SU-DHL-6 (cell line): ENCODE data around the gene GIGYF1.
"Not testable (repeated sequence)": the region's sequence is repeated elsewhere in the genome, so short reads cannot be mapped to it uniquely, and the experiment has no call there.

Experiments
- H2AFZ ChIP-seq: fragments of 200-600 bp; sonication (generic); 2 replicates; pipeline ENCODE4 v1.6.1; 2014; ENCODE audit warnings: low read depth, mild to moderate bottlenecking, moderate library complexity, mixed read lengths, antibody characterized with exemption, low read length; ENCODE audit not compliant: severe bottlenecking
- H3F3A ChIP-seq: fragments of 200-600 bp; shearing (Covaris generic); 2 replicates; pipeline ENCODE4 v1.6.0; 2016; ENCODE audit warnings: antibody characterized with exemption, mild to moderate bottlenecking; ENCODE audit not compliant: insufficient read depth
- H3K27ac ChIP-seq: fragments of 200-600 bp; sonication (generic); 2 replicates; pipeline ENCODE4 v1.5.1; 2016; ENCODE audit warnings: low read depth, mild to moderate bottlenecking, low read length, moderate library complexity, mixed read lengths
- H3K27me3 ChIP-seq: fragments of 200-600 bp; sonication (generic), shearing (Covaris generic); 2 replicates; pipeline ENCODE4 v1.6.0; 2014; ENCODE audit warnings: mild to moderate bottlenecking, low read length
- H3K36me3 ChIP-seq: fragments of 200-600 bp; sonication (generic); 2 replicates; pipeline ENCODE4 v1.6.1; 2014; ENCODE audit warnings: mild to moderate bottlenecking, low read length, mixed read lengths
- H3K4me2 ChIP-seq: fragments of 300-600, 200-600 bp; shearing (Covaris generic), sonication (generic); 2 replicates; pipeline ENCODE4 v1.6.0; 2014; ENCODE audit warnings: low read length, low read depth, mild to moderate bottlenecking; ENCODE audit not compliant: poor library complexity, severe bottlenecking
- H3K4me3 ChIP-seq: fragments of 200-600 bp; sonication (generic); 2 replicates; pipeline ENCODE4 v1.5.1; 2014; ENCODE audit warnings: antibody characterized with exemption, low read length, mild to moderate bottlenecking, mixed read lengths; ENCODE audit not compliant: insufficient read depth, poor library complexity, severe bottlenecking
- H3K79me2 ChIP-seq: fragments of 200-600 bp; sonication (generic); 2 replicates; pipeline ENCODE4 v1.6.1; 2014; ENCODE audit warnings: mild to moderate bottlenecking, low read length, moderate library complexity; ENCODE audit not compliant: insufficient read depth
- H3K9ac ChIP-seq: fragments of 200-600 bp; sonication (generic); 2 replicates; pipeline ENCODE4 v1.7.0; 2014; ENCODE audit warnings: mild to moderate bottlenecking, low read length
- H3K9me2 ChIP-seq: fragments of 200-600 bp; sonication (generic); replicated peaks from 2 replicates; pipeline ENCODE4 v1.6.1; 2014; ENCODE audit warnings: low read length; ENCODE audit not compliant: insufficient read depth
- H3K9me3 ChIP-seq: fragments of 200-600 bp; sonication (generic); 2 replicates; pipeline ENCODE4 v1.6.1; 2014; ENCODE audit warnings: low read length, mixed read lengths; ENCODE audit not compliant: insufficient read depth
- H4K20me1 ChIP-seq: fragments of 200-600 bp; sonication (generic); 2 replicates; pipeline ENCODE4 v1.6.1; 2014; ENCODE audit warnings: low read depth, mild to moderate bottlenecking, antibody characterized with exemption, low read length, moderate library complexity, mixed read lengths
- EZH2phosphoT487 ChIP-seq: fragments of 200-600 bp; sonication (generic), shearing (Covaris generic); conservative IDR thresholded peaks from 2 replicates; pipeline ENCODE4 v1.6.1; 2018; ENCODE audit warnings: mild to moderate bottlenecking, antibody characterized with exemption, low read length, moderate library complexity, mixed read lengths
- TF ChIP-seq, protein P1 (sequence below): fragments of 200-600 bp; sonication (generic); IDR thresholded peaks from one replicate; pipeline ENCODE4 v1.5.1; 2017; ENCODE audit warnings: antibody characterized with exemption, mild to moderate bottlenecking, low read length, moderate library complexity; ENCODE audit not compliant: insufficient read depth, poor library complexity, severe bottlenecking

Gene GIGYF1

DNA sequence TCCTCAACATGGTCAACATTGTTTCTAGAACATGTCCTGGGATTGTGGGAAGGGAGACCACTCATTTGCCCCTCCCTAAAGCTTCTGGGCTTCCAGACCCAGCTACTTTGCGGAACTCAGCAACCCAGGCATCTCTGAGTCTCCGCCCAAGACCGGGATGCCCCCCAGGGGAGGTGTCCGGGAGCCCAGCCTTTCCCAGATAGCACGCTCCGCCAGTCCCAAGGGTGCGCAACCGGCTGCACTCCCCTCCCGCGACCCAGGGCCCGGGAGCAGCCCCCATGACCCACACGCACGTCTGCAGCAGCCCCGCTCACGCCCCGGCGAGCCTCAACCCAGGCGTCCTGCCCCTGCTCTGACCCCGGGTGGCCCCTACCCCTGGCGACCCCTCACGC is 26.2 kb upstream of the GIGYF1 start, which contains the start of gene EPO:
EPO (plus strand) TSS at position 190 of the 392 bp plus-strand sequence. CDS start 513 bp downstream, outside the sequence.
- no peaks in the 10 kb centered on the region for H3K27me3 ChIP-seq
- TF ChIP-seq, protein P1, sequence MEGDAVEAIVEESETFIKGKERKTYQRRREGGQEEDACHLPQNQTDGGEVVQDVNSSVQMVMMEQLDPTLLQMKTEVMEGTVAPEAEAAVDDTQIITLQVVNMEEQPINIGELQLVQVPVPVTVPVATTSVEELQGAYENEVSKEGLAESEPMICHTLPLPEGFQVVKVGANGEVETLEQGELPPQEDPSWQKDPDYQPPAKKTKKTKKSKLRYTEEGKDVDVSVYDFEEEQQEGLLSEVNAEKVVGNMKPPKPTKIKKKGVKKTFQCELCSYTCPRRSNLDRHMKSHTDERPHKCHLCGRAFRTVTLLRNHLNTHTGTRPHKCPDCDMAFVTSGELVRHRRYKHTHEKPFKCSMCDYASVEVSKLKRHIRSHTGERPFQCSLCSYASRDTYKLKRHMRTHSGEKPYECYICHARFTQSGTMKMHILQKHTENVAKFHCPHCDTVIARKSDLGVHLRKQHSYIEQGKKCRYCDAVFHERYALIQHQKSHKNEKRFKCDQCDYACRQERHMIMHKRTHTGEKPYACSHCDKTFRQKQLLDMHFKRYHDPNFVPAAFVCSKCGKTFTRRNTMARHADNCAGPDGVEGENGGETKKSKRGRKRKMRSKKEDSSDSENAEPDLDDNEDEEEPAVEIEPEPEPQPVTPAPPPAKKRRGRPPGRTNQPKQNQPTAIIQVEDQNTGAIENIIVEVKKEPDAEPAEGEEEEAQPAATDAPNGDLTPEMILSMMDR: no peak
- TF ChIP-seq EZH2phosphoT487: no peak
- no peak within 1 kb of the TSS for H3K9ac ChIP-seq
- no peak within 1 kb of the TSS for H3K4me3 ChIP-seq
- no peaks in the 10 kb centered on the region for H3K36me3 ChIP-seq
- H3K79me2 ChIP-seq: no peaks in the 10 kb centered on the region
- no peaks in the 10 kb centered on the region for H3K9me2 ChIP-seq
- no peak within 1 kb of the TSS for H3K4me2 ChIP-seq
- H3K9me3 ChIP-seq: no peaks in the 10 kb centered on the region
- no peak within 1 kb of the TSS for H3K27ac ChIP-seq
- no peaks in the 10 kb centered on the region for H4K20me1 ChIP-seq
- no peaks in the 10 kb centered on the region for H3F3A ChIP-seq
- H2AFZ ChIP-seq: no peak within 1 kb of the TSS

DNA sequence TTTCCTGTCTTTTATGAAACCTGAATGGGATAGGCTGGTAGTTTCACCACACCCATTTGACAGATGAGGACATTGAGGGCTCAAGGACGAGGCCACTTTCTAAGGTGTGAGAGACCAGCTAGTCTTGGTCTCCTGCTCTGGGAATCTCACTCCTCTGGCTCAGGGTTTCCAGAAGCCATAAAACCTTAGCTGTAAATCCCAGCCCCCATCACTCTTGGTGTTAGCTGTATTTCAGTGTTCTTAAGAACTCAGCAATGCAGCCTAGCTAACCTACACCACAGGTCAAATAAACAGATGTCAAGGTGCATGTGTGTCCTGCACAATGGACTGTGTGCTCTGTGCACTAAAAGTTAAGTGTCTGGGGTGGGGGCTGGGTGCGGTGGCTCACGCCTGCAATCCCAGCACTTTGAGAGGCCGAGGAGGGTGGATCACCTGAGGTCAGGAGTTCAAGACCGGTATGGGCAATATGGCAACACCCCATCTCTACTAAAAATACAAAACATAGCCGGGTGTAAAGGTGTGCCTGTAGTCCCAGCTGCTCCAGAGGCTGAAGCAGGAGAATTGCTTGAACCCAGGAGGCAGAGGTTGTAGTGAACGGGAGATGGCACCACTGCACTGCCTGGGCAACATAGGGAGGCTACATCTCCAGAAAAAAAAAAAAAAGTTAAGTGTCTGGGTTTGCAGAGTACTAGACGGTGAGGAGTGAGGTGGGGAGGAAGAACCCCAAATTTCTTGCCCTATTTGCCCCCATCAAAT is 25.7 kb upstream of the GIGYF1 start:
- Histone ChIP-seq H3K27ac (no peak overlapping the region), H4K20me1 (no peaks in the 10 kb centered on the region), H2AFZ (no peak overlapping the region), H3K36me3 (no peaks in the 10 kb centered on the region), H3K4me2 (no peak overlapping the region), H3K9me2 (no peaks in the 10 kb centered on the region), H3K79me2 (no peaks in the 10 kb centered on the region), H3K4me3 (no peak overlapping the region), H3F3A (no peaks in the 10 kb centered on the region), H3K9me3 (no peaks in the 10 kb centered on the region), H3K9ac (no peak overlapping the region), H3K27me3 (no peaks in the 10 kb centered on the region)
- no peak for TF ChIP-seq EZH2phosphoT487
- TF ChIP-seq, protein P1: no peak

DNA sequence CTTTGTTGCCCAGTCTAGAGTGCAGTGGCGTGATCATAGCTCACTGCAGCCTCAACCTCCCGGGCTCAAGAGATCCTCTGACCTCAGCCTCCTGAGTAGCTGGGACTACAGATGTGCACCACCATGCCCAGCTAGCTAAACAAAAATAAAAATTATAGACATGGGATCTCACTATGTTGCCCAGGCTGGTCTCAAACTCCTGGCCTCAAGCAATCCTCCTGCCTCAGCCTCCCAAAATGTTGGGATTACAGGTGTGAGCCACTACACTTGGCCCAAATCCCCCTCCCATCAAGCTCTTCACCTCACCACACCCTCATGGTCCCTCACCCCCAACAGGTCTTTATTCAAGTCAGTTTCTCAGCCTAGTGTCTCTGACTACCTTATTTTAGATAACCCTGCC is 23.0 kb upstream of the GIGYF1 start:
- H3K4me2 ChIP-seq, H3K9me3 ChIP-seq, H3K9me2 ChIP-seq, H4K20me1 ChIP-seq, H3K27me3 ChIP-seq, H3K36me3 ChIP-seq, H3K27ac ChIP-seq, H3K79me2 ChIP-seq, H2AFZ ChIP-seq, H3F3A ChIP-seq, H3K4me3 ChIP-seq, H3K9ac ChIP-seq: not testable (repeated sequence)

DNA sequence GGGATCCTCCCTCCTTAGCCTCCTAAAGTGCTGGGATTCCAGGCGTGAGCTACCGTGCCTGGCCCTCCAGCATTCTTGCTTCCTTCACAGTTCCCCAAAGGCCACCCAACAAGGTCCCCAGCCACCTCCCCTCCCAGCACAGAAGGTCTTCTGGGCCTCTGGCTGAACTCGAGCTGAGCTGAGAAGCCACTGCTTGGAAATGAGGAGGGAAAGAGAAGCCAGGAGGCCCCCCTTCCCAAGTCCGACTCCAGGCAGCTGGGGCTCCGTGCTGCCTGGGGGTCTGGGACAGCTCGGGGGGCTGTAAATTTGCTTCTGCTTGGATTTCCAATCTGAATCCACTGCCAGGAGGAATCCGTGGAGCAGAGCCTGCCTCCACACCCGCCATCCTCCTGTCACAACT is 20.7 kb upstream of the GIGYF1 start:
- Histone ChIP-seq H3K4me2 (no peak overlapping the region), H4K20me1 (no peaks in the 10 kb centered on the region), H3K9ac (no peak overlapping the region), H3K27ac (no peak overlapping the region), H3K27me3 (no peaks in the 10 kb centered on the region), H3K9me2 (no peaks in the 10 kb centered on the region), H3K4me3 (no peak overlapping the region), H3K36me3 (no peaks in the 10 kb centered on the region), H3K79me2 (no peaks in the 10 kb centered on the region), H2AFZ (no peak overlapping the region), H3F3A (0 out of 2 replicates have a peak, but pooled peaks cover 3% of the 10 kb centered on the region), H3K9me3 (no peaks in the 10 kb centered on the region)
- TF ChIP-seq, protein P1: no peak
- TF ChIP-seq EZH2phosphoT487: no peak
